HFFc6 (cell line): Measurements from ENCODE around the gene PTPRR. TPM values are rescaled to one million over a fixed set of nuclear protein-coding genes. Genes with fewer than 3 reads are reported as not detected.
A peak's percentile ranks its signal among the peaks of the same experiment; 100 is the strongest.

ENCODE experiments used
- DNase-seq: peaks from one replicate; pipeline ENCODE4 v3.0.0-alpha.2; 2018
- H3K27ac Mint-ChIP-seq: 2 replicates; pipeline ENCODE4 v1.8.0; 2020; ENCODE audit warnings: mild to moderate bottlenecking, mixed read lengths
- H3K27me3 Mint-ChIP-seq: 2 replicates; pipeline ENCODE4 v1.8.0; 2021; ENCODE audit warnings: mild to moderate bottlenecking, moderate library complexity, mixed read lengths; ENCODE audit not compliant: insufficient read depth
- H3K36me3 Mint-ChIP-seq: 2 replicates; pipeline ENCODE4 v1.8.0; 2021; ENCODE audit warnings: low read depth, mixed read lengths
- H3K4me1 Mint-ChIP-seq: 2 replicates; pipeline ENCODE4 v1.8.0; 2020; ENCODE audit warnings: low read depth, mixed read lengths
- H3K4me3 Mint-ChIP-seq: 2 replicates; pipeline ENCODE4 v1.8.0; 2020; ENCODE audit warnings: mild to moderate bottlenecking, moderate library complexity, mixed read lengths
- H3K9me3 Mint-ChIP-seq: 2 replicates; pipeline ENCODE4 v1.8.0; 2020; ENCODE audit warnings: mild to moderate bottlenecking, mixed read lengths
- CTCF ChIP-seq: fragments of 200-600 bp; sonication (generic); IDR thresholded peaks from 2 replicates; pipeline ENCODE4 v1.5.0; 2021; ENCODE audit warnings: antibody characterized with exemption, mild to moderate bottlenecking
- total RNA-seq, 6 experiments: library from RNA; stranded (reverse); fragmentation: NEBNext Ultra II Directional; extraction: Animal tissue kit (Norgen Biotek cat#: 25700); gene quantifications; 2 replicates in 1 of 6; 3 replicates in 5 of 6; pipeline ENCODE4 v1.2.3, GENCODE V29; 2021

Gene PTPRR
- total RNA-seq, 6 experiments from 2014 or later, result 0.40 to 1.1 (median 0.48) TPM

- H3K9me3 Mint-ChIP-seq, result no peaks in the 10 kb centered on the region
- H3K4me3 Mint-ChIP-seq, result no peak overlapping the region
- H3K27ac Mint-ChIP-seq, result no peak overlapping the region
- peaks cover 7% of the 10 kb centered on the region; the same call in 1 of the 2 replicates for H3K36me3 Mint-ChIP-seq
- DNase-seq, result no peak
- no peak for TF ChIP-seq CTCF
- H3K27me3 Mint-ChIP-seq, result no peaks in the 10 kb centered on the region; the same call in 1 of the 2 replicates
- peaks cover 36% of the 10 kb centered on the region for H3K4me1 Mint-ChIP-seq
Observed at GRCh38 chr12:70638639-70639360, 281.7 kb downstream of the PTPRR start.

GRCh38 chr12:70637303-70638085 is 283.0 kb downstream of the PTPRR start, which contains the start of gene PTPRB:
TSS of gene PTPRB (minus strand) at chr12:70637429. CDS start at chr12:70637395, 34 bp downstream.
- H3K4me3 Mint-ChIP-seq, result no peak within 1 kb of the TSS
- peaks cover 7% of the 10 kb centered on the region; the same call in 1 of the 2 replicates for H3K36me3 Mint-ChIP-seq
- peaks cover 35% of the 10 kb centered on the region for H3K4me1 Mint-ChIP-seq
- TF ChIP-seq CTCF, result no peak
- DNase-seq, result no peak
- H3K9me3 Mint-ChIP-seq, result no peaks in the 10 kb centered on the region
- H3K27me3 Mint-ChIP-seq, result no peaks in the 10 kb centered on the region; the same call in 1 of the 2 replicates
- H3K27ac Mint-ChIP-seq, result no peak within 1 kb of the TSS

- H3K4me1 Mint-ChIP-seq, result peaks cover 37% of the 10 kb centered on the region
- no peak overlapping the region for H3K27ac Mint-ChIP-seq
- no peak for DNase-seq
- H3K27me3 Mint-ChIP-seq, result no peaks in the 10 kb centered on the region; the same call in 1 of the 2 replicates
- H3K4me3 Mint-ChIP-seq, result no peak overlapping the region
- peaks cover under 1% of the 10 kb centered on the region; the same call in 1 of the 2 replicates for H3K9me3 Mint-ChIP-seq
- peaks cover 12% of the 10 kb centered on the region; the same call in 1 of the 2 replicates for H3K36me3 Mint-ChIP-seq
- no peak for TF ChIP-seq CTCF
Observed at GRCh38 chr12:70635755-70636154, 284.8 kb downstream of the PTPRR start.

- Mint-ChIP-seq H3K4me3 (peak overlapping the region; percentile 47), H3K27ac (peak overlapping the region; percentile 51), H3K36me3 (0 out of 2 replicates have a peak, but pooled peaks cover 5% of the 10 kb centered on the region), H3K27me3 (no peaks in the 10 kb centered on the region), H3K9me3 (peaks cover 6% of the 10 kb centered on the region), H3K4me1 (peaks cover 34% of the 10 kb centered on the region)
- no peak for TF ChIP-seq CTCF
- peak; percentile 64 for DNase-seq
Observed at GRCh38 chr12:70628701-70629480, 291.6 kb downstream of the PTPRR start.

- H3K9me3 Mint-ChIP-seq, result peaks cover 6% of the 10 kb centered on the region
- TF ChIP-seq CTCF, result no peak
- H3K36me3 Mint-ChIP-seq, result 0 out of 2 replicates have a peak, but pooled peaks cover 5% of the 10 kb centered on the region
- no peak overlapping the region for H3K27ac Mint-ChIP-seq
- peaks cover 34% of the 10 kb centered on the region for H3K4me1 Mint-ChIP-seq
- no peaks in the 10 kb centered on the region for H3K27me3 Mint-ChIP-seq
- DNase-seq, result no peak
- peak overlapping the region; percentile 28; the same call in 1 of the 2 replicates for H3K4me3 Mint-ChIP-seq
Observed at GRCh38 chr12:70627677-70628076, 292.9 kb downstream of the PTPRR start.
